Measurements from ENCODE around the gene OASL. TPM values are rescaled to one million over a fixed set of nuclear protein-coding genes. Genes with fewer than 3 reads are reported as not detected.

The OASL gene
- total RNA-seq, 3 donors from 2014 or later = 5.5 to 8.8 (median 6.2) TPM

DNA sequence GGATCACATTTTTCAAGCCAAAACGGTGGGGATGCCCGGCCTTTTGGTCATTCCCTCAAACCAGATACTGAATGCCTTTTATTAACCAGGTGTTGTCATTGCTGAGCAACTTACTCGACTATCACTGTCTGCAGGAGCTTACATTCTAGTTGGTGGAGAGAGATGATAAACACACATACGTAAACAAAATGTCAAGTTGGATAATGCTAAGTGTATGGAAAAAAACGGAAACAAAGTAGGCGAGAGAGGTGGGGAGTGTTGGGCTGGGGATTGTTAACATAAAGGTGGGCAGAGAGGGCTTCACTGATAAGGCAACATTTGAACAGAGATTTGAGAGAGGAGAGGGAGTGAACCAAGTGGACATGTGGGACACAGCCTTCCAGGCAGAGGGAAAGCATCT, 27.2 kb downstream of the OASL start:
- DNase-seq = no peak
- H3K4me1 Mint-ChIP-seq (ENCODE audit: low read depth) = peaks cover 20% of the 10 kb centered on the region
- H3K9me3 Mint-ChIP-seq = no peaks in the 10 kb centered on the region
- peaks cover 28% of the 10 kb centered on the region for H3K36me3 Mint-ChIP-seq (ENCODE audit: insufficient read depth)
- H3K27me3 Mint-ChIP-seq (ENCODE audit: low read depth) = no peaks in the 10 kb centered on the region
- peak overlapping the region; percentile 6 for H3K4me3 Mint-ChIP-seq
- ATAC-seq = no peak

DNA sequence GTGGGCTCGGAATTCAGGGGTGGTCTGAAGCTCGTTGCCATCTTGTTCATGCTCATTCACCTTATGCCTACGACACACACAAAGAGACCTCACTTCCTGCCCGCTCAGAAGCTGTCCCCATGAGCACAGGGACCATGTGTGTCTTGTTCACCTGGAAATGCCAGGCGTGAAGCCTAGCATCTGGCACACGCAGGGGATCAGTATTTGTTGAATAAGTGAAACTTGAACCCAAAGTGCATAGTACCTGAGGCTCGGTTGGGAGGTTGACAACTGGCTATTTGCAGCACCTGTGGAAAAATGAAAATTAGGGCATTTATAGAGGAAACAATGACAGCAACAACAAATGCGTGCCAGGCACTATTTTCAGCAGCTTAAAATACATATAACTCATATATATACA, 28.2 kb downstream of the OASL start:
- H3K9me3 Mint-ChIP-seq = no peaks in the 10 kb centered on the region
- peaks cover 16% of the 10 kb centered on the region for H3K4me1 Mint-ChIP-seq (ENCODE audit: low read depth)
- peaks cover 28% of the 10 kb centered on the region for H3K36me3 Mint-ChIP-seq (ENCODE audit: insufficient read depth)
- no peak overlapping the region for H3K4me3 Mint-ChIP-seq
- DNase-seq (no peak), ATAC-seq (no peak)
- H3K27me3 Mint-ChIP-seq (ENCODE audit: low read depth) = no peaks in the 10 kb centered on the region

DNA sequence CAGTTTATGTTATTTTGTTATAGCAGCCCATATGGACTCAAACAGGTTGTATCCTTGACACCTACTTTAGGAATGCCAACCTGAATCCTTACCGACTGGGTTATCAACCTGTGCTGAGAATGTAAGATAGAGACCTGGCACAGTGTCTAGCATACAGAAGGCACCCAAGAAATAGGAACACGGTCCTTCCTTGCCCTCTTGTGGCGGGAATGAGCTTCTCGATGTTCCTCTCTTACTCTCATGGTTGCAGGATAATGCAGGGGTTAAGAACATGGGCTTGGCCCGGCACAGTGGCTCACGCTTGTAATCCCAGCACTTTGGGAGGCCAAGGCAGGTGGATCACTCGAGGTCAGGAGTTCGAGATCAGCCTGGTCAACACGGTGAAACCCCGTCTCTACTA, 29.3 kb downstream of the OASL start:
- H3K4me1 Mint-ChIP-seq (ENCODE audit: low read depth) = peaks cover 9% of the 10 kb centered on the region
- no peaks in the 10 kb centered on the region for H3K9me3 Mint-ChIP-seq
- peaks cover 34% of the 10 kb centered on the region for H3K36me3 Mint-ChIP-seq (ENCODE audit: insufficient read depth)
- H3K27me3 Mint-ChIP-seq (ENCODE audit: low read depth) = no peaks in the 10 kb centered on the region
- DNase-seq (no peak), ATAC-seq (no peak)
- no peak overlapping the region for H3K4me3 Mint-ChIP-seq

DNA sequence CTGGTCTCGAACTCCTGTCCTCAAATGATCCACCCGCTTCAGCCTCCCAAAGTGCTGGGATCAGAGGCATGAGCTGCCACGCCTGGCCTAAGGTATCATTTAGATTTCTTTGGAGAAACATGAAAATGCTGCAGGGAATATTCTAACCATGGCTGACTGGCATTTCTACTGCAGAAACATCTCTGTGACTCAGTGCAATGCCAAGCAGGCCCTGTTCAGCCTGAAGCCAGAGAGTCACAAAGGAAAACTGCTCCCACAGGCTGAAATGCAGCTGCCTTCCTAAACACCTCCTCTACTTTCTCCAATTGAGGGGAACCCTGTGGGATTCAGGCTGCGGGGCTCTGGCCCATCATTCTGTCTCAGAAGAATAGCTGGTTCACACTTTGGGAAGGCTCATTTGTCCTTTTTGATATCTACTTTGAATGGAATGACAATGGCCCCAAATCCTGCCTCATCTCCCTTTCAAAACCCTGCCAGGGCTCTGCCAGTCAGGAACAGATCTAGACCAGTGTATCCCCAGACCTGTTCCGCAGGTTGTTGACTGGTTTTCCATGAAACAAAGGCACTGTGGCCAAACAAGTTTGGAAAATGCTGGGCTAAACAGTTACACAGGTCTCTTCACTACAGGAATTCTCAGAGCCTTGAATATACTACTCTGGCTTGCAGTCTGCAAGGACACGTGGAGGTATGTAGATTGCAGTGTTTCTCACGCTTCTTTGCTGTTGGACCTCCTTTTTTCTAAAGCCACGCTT, 30.5 kb downstream of the OASL start:
- H3K4me1 Mint-ChIP-seq (ENCODE audit: low read depth) = peaks cover 6% of the 10 kb centered on the region
- peaks cover 40% of the 10 kb centered on the region for H3K36me3 Mint-ChIP-seq (ENCODE audit: insufficient read depth)

DNA sequence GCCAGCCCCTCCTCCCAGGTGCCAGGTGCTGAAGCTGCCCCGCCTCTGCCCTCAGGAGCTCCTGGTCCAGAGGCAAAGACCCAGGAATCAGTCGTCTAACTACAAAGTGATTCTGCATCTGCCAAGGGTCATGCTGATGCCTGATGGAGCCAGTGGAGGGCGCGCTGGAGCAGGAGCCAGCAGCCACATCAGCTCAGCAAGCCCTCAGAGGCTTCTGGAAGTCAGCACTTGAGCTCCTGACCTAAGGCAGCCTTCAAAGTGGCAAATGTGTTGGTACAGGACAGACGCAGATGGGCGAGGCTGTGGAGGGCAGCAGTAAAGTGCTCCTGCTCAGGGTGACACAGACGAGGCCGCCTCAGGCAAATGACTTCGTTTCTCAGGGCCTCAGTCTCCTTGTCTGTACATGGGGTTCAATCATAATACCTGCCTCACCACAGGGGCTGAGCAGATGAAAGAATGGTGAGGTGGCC, 33.7 kb downstream of the OASL start:
- DNase-seq (peak; percentile 26), ATAC-seq (peak; percentile 37 to 69)
- Mint-ChIP-seq H3K4me1 (ENCODE audit: low read depth) (peaks cover 3% of the 10 kb centered on the region), H3K36me3 (ENCODE audit: insufficient read depth) (peaks cover 28% of the 10 kb centered on the region), H3K27me3 (ENCODE audit: low read depth) (no peaks in the 10 kb centered on the region), H3K4me3 (no peak overlapping the region), H3K9me3 (no peaks in the 10 kb centered on the region)

More for the DNA sequence above, 30.5 kb downstream of the OASL start:
- H3K27me3 Mint-ChIP-seq (ENCODE audit: low read depth) = no peaks in the 10 kb centered on the region
- ATAC-seq (no peak), DNase-seq (no peak)
- H3K9me3 Mint-ChIP-seq = no peaks in the 10 kb centered on the region
- H3K4me3 Mint-ChIP-seq = no peak overlapping the region

DNA sequence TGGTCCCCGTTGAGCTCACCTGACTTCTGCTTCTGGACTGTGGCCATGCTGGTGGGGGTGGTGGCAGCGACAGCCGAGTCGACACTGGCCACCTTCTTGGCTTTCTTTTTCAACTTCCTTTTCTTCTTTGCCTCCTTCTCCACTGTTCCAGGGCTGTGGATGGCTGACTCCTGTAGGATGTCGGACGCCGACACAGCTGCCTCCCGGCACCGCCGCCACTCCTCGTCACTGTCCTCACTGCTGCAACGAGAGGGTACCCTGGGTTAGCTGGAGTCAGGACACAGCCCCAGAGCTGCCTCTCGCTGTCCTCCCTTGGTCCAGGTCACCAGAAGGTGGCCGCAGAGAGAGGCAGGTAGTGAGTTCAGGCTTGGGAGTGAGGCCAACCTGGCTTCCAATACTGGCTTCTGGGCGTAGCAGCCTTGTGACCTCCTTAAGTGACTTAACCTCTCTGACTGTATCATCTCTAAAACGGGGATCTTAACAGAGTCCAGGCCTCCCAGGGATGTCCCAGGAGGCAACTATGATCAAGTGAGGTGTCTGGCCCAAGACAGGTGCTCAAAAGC, 34.7 kb downstream of the OASL start:
- no peak overlapping the region for H3K4me3 Mint-ChIP-seq
- no peaks in the 10 kb centered on the region for H3K9me3 Mint-ChIP-seq
- peaks cover 3% of the 10 kb centered on the region for H3K4me1 Mint-ChIP-seq (ENCODE audit: low read depth)
- no peaks in the 10 kb centered on the region for H3K27me3 Mint-ChIP-seq (ENCODE audit: low read depth)
- DNase-seq = no peak
- ATAC-seq = no peak
- peaks cover 28% of the 10 kb centered on the region for H3K36me3 Mint-ChIP-seq (ENCODE audit: insufficient read depth)

DNA sequence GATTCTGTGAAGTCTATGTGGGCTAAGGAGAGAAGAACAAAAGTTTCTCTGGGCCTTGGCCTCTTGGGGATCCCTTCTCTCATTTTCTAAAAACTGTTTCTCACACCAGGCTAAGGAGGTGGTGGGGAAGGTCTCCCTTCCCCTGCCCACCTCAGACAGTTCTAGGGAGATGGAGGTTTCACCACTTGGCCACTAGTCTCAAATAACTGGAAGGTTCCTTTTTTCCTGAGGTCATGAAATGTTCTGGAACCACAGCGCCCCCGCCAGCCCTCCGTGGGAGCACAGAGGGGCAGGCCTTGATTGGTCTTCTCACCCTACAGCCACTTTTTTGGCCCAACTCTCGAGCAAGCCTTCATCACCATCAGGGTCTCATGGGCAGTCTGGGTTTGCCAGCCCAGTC, 35.4 kb downstream of the OASL start:
- no peaks in the 10 kb centered on the region for H3K9me3 Mint-ChIP-seq
- DNase-seq = no peak
- peaks cover 3% of the 10 kb centered on the region for H3K4me1 Mint-ChIP-seq (ENCODE audit: low read depth)
- peaks cover 22% of the 10 kb centered on the region for H3K36me3 Mint-ChIP-seq (ENCODE audit: insufficient read depth)
- no peak for ATAC-seq
- H3K27me3 Mint-ChIP-seq (ENCODE audit: low read depth) = no peaks in the 10 kb centered on the region
- no peak overlapping the region for H3K4me3 Mint-ChIP-seq

DNA sequence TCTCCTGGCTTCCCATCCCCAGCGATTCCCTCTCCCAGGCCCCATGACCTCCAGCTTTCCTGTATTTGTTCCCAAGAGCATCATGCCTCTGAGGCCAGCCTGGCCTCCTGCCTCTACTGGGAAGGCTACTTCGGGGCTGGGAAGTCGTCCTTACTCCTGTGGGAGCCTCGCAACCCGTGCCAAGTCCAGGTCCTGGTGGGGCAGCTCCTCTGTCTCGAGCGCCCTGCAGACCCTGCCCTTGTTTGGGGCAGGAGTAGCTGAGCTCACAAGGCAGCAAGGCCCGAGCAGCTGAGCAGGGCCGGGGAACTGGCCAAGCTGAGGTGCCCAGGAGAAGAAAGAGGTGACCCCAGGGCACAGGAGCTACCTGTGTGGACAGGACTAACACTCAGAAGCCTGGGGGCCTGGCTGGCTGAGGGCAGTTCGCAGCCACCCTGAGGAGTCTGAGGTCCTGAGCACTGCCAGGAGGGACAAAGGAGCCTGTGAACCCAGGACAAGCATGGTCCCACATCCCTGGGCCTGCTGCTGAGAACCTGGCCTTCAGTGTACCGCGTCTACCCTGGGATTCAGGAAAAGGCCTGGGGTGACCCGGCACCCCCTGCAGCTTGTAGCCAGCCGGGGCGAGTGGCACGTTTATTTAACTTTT, 37.1 kb downstream of the OASL start:
- ATAC-seq (no peak), DNase-seq (no peak)
- Mint-ChIP-seq H3K36me3 (ENCODE audit: insufficient read depth) (peaks cover 22% of the 10 kb centered on the region), H3K4me3 (no peak overlapping the region), H3K9me3 (no peaks in the 10 kb centered on the region), H3K4me1 (ENCODE audit: low read depth) (peaks cover 3% of the 10 kb centered on the region), H3K27me3 (ENCODE audit: low read depth) (no peaks in the 10 kb centered on the region)

DNA sequence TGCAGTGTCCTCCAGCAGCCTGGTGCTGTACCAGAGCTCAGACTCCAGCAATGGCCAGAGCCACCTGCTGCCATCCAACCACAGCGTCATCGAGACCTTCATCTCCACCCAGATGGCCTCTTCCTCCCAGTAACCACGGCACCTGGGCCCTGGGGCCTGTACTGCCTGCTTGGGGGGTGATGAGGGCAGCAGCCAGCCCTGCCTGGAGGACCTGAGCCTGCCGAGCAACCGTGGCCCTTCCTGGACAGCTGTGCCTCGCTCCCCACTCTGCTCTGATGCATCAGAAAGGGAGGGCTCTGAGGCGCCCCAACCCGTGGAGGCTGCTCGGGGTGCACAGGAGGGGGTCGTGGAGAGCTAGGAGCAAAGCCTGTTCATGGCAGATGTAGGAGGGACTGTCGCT, 38.0 kb downstream of the OASL start:
- no peak for DNase-seq
- Mint-ChIP-seq H3K9me3 (no peaks in the 10 kb centered on the region), H3K27me3 (ENCODE audit: low read depth) (no peaks in the 10 kb centered on the region), H3K36me3 (ENCODE audit: insufficient read depth) (peaks cover 20% of the 10 kb centered on the region), H3K4me1 (ENCODE audit: low read depth) (peaks cover 3% of the 10 kb centered on the region), H3K4me3 (no peak overlapping the region)
- ATAC-seq = no peak

DNA sequence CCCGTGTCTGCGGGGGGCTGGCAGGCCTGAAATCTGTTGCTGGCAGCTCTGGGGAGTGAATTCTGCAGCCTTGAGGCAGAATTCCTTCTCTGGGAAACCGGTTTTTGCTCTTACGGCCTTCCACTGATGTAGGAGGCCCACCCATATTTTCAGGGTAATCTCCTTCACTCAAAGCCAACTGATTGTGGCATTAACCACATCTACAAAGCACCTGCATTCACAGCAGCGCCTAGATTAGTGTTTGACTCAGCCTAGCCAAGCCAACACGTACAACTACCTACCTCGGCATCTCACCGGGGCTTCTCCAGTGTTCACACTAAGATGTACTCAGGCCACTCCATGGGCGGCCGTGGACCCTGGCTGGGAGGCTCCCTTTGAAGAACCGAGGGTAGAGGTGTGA, 38.5 kb downstream of the OASL start:
- no peak overlapping the region for H3K4me3 Mint-ChIP-seq
- no peak for ATAC-seq
- DNase-seq = no peak
- peaks cover 19% of the 10 kb centered on the region for H3K36me3 Mint-ChIP-seq (ENCODE audit: insufficient read depth)
- H3K4me1 Mint-ChIP-seq (ENCODE audit: low read depth) = peaks cover 2% of the 10 kb centered on the region
- no peaks in the 10 kb centered on the region for H3K27me3 Mint-ChIP-seq (ENCODE audit: low read depth)
- H3K9me3 Mint-ChIP-seq = no peaks in the 10 kb centered on the region

DNA sequence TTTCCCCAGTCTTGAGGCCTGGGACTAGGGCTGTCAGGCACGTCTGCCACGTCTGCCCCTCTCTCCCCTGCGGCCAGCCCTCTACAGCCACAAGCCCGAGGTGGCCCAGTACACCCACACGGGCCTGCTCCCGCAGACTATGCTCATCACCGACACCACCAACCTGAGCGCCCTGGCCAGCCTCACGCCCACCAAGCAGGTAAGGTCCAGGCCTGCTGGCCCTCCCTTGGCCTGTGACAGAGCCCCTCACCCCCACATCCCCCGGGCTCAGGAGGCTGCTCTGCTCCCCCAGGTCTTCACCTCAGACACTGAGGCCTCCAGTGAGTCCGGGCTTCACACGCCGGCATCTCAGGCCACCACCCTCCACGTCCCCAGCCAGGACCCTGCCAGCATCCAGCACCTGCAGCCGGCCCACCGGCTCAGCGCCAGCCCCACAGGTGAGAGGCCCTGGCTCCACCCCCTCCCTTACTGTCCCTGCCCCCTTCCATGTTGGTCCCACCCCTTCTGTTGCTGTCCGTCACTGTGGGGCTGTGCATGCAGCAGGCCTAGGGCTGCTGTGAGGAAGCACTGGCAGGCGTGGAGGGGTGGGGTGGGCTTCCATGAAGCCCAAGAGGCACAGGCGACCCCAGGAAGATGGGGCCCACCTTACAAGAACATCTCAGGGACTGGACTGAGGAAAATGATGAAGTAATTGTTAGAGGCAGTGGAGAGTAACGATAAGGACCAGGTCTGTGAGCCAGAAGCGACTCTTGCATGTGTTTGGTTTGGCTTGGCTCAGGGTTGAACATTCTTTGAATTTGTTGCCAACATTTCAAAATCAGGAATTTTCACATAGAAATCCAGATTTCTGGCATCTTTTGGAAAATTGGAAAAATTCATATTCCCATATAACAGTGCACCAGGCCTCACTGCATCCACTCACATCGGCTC, 39.6 kb downstream of the OASL start:
- no peaks in the 10 kb centered on the region for H3K9me3 Mint-ChIP-seq
- peaks cover 3% of the 10 kb centered on the region for H3K27me3 Mint-ChIP-seq (ENCODE audit: low read depth)
- ATAC-seq (peak; percentile 4 to 27), DNase-seq (no peak)
- H3K4me3 Mint-ChIP-seq = no peak overlapping the region
- H3K4me1 Mint-ChIP-seq (ENCODE audit: low read depth) = no peaks in the 10 kb centered on the region
- peaks cover 10% of the 10 kb centered on the region for H3K36me3 Mint-ChIP-seq (ENCODE audit: insufficient read depth)

DNA sequence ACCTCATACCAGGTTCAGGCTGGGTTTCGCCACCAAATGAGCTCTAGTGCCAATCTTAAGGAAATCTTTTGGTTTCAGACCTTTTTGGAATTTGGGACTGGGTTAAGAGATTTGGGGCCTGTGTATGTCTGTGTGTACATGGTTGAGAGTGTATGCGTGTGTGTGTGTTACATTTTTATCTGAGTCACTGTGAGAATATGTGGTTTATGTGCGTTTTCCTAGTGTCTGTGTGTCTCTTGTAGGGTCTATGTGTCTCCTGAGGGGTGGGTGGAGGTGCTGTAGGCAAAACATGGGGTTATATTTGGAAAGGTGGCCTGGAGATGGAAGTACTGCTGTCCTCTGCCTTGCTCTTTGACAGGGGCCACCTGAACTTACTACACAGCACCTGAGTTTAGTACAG, 40.6 kb downstream of the OASL start:
- peaks cover 3% of the 10 kb centered on the region for H3K27me3 Mint-ChIP-seq (ENCODE audit: low read depth)
- no peak for DNase-seq
- peaks cover 4% of the 10 kb centered on the region for H3K36me3 Mint-ChIP-seq (ENCODE audit: insufficient read depth)
- no peaks in the 10 kb centered on the region for H3K4me1 Mint-ChIP-seq (ENCODE audit: low read depth)
- H3K9me3 Mint-ChIP-seq = no peaks in the 10 kb centered on the region
- H3K4me3 Mint-ChIP-seq = no peak overlapping the region
- ATAC-seq = no peak

DNA sequence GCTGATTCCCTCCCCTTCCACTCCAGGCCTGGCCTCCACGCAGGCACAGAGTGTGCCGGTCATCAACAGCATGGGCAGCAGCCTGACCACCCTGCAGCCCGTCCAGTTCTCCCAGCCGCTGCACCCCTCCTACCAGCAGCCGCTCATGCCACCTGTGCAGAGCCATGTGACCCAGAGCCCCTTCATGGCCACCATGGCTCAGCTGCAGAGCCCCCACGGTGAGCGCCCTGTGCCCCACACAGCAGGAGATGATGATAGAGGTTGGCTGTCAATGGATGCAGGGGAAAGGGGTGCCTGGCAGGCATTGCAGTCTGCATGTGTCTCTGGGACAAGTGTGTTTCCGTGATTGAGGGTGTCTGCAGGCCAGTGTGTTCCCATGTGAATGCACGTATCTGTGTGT, 41.6 kb downstream of the OASL start:
- Mint-ChIP-seq H3K9me3 (no peaks in the 10 kb centered on the region), H3K27me3 (ENCODE audit: low read depth) (peaks cover 7% of the 10 kb centered on the region), H3K4me3 (no peak overlapping the region), H3K4me1 (ENCODE audit: low read depth) (no peaks in the 10 kb centered on the region), H3K36me3 (ENCODE audit: insufficient read depth) (no peaks in the 10 kb centered on the region)
- DNase-seq (no peak), ATAC-seq (no peak)

DNA sequence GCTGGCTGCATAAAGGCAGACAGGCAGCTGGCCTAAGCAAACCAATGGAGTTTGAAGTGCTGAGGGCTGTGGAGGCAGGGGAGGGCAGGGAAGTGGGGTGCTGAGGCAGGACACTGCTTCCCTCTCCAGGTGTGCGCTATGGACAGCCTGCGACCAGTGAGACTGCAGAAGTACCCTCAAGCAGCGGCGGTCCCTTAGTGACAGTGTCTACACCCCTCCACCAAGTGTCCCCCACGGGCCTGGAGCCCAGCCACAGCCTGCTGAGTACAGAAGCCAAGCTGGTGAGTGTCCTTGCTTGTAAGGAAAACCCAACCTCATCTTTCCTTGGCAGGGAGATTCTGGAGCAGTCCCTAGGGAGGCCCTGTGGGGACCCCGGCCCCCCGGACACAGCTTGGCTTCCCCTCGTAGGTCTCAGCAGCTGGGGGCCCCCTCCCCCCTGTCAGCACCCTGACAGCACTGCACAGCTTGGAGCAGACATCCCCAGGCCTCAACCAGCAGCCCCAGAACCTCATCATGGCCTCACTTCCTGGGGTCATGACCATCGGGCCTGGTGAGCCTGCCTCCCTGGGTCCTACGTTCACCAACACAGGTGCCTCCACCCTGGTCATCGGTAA, 42.8 kb downstream of the OASL start:
- no peaks in the 10 kb centered on the region for H3K4me1 Mint-ChIP-seq (ENCODE audit: low read depth)
- H3K27me3 Mint-ChIP-seq (ENCODE audit: low read depth) = peaks cover 7% of the 10 kb centered on the region
- no peak overlapping the region for H3K4me3 Mint-ChIP-seq
- no peaks in the 10 kb centered on the region for H3K9me3 Mint-ChIP-seq
- no peaks in the 10 kb centered on the region for H3K36me3 Mint-ChIP-seq (ENCODE audit: insufficient read depth)
- no peak for ATAC-seq
- DNase-seq = no peak
